Skin of body (tissue), 2 donors: ENCODE results near the gene CARD6. TPM values are rescaled to one million over a fixed set of nuclear protein-coding genes. Genes with fewer than 3 reads are reported as not detected.
"Not testable (repeated sequence)": the region's sequence is repeated elsewhere in the genome, so short reads cannot be mapped to it uniquely, and the experiment has no call there.

Experiments
- DNase-seq: peaks from one replicate; lab custom pipeline; 2025; lab: John Stamatoyannopoulos, UW
- total RNA-seq: library from RNA; depleted of rRNA; stranded (reverse); fragments of >200 nt; gene quantifications from one replicate; pipeline ENCODE4 v1.2.3, GENCODE V29; 2014

Gene CARD6
- total RNA-seq, 1 donor from 2014 or later: 3.9 TPM

GRCh38 chr5:40828690-40829661 is 12.2 kb upstream of the CARD6 start:
- no peak for DNase-seq

GRCh38 chr5:40829748-40830533 is 11.2 kb upstream of the CARD6 start:
- no peak for DNase-seq

- DNase-seq: no peak
Observed at GRCh38 chr5:40831346-40832210, 9.6 kb upstream of the CARD6 start.

- no peak for DNase-seq
Observed at GRCh38 chr5:40832345-40832744, 8.8 kb upstream of the CARD6 start.

- no peak for DNase-seq
Observed at GRCh38 chr5:40833712-40834229, 7.4 kb upstream of the CARD6 start.

- DNase-seq: peak; percentile 60
Observed at GRCh38 chr5:40834391-40834848, 6.7 kb upstream of the CARD6 start.

GRCh38 chr5:40834849-40835787 is 6.0 kb upstream of the CARD6 start, which contains the start of gene RPL37:
Gene RPL37, minus strand, starts transcription at chr5:40835222. Its CDS starts 37 bp downstream, at chr5:40835185.
- DNase-seq: peak; percentile 95

- DNase-seq: no peak
Observed at GRCh38 chr5:40838086-40838485, 3.1 kb upstream of the CARD6 start.

- DNase-seq: no peak
Observed at GRCh38 chr5:40842351-40842750, 1.2 kb downstream of the CARD6 start.

- DNase-seq: no peak
Observed at GRCh38 chr5:40844565-40844964, 3.4 kb downstream of the CARD6 start.

GRCh38 chr5:40846371-40846770 is 5.2 kb downstream of the CARD6 start:
- DNase-seq: no peak

- DNase-seq: no peak
Observed at GRCh38 chr5:40847525-40847924, 6.4 kb downstream of the CARD6 start.

GRCh38 chr5:40853632-40854192 is 12.5 kb downstream of the CARD6 start:
- no peak for DNase-seq

- DNase-seq: no peak
Observed at GRCh38 chr5:40860711-40861110, 19.5 kb downstream of the CARD6 start.

GRCh38 chr5:40865004-40865403 is 23.8 kb downstream of the CARD6 start:
- DNase-seq: not testable (repeated sequence)

GRCh38 chr5:40866844-40867243 is 25.7 kb downstream of the CARD6 start:
- no peak for DNase-seq

GRCh38 chr5:40869384-40869783 is 28.2 kb downstream of the CARD6 start:
- no peak for DNase-seq

GRCh38 chr5:40871177-40871576 is 30.0 kb downstream of the CARD6 start:
- no peak for DNase-seq

- not testable (repeated sequence) for DNase-seq
Observed at GRCh38 chr5:40872253-40872652, 31.1 kb downstream of the CARD6 start.
